K562 (cell line): ENCODE data around the gene CCDC9.

Source experiments
- BRCA1 ChIP-seq, 2 experiments: fragments of 450-650 bp in 1 of 2; sonication (generic) in 1 of 2; formaldehyde crosslinking in 1 of 2; IDR thresholded peaks; 2 replicates each; pipeline versions ENCODE4 v1.5.0 to v1.6.1; 2017 to 2020; ENCODE audit warnings: mild to moderate bottlenecking in 1 of 2, missing genetic modification reagents in 1 of 2
- FOXK1 ChIP-seq: sonication (generic); formaldehyde crosslinking; IDR thresholded peaks from 2 replicates; pipeline ENCODE4 v1.8.0; 2022; ENCODE audit warnings: missing genetic modification reagents, mild to moderate bottlenecking, borderline replicate concordance
- GABPA ChIP-seq: fragments of 200-800 bp; sonication (Bioruptor generic); conservative IDR thresholded peaks from 2 replicates; pipeline ENCODE4 v1.6.1; 2016; ENCODE audit warnings: low read depth, missing genetic modification characterization, missing compliant biosample characterization
- HDAC2 ChIP-seq: fragments of 450-650 bp; IDR thresholded peaks from 2 replicates; pipeline ENCODE4 v1.6.1; 2016; ENCODE audit warnings: mild to moderate bottlenecking
- JUNB ChIP-seq: fragments of 450-650 bp; formaldehyde crosslinking; conservative IDR thresholded peaks from 2 replicates; pipeline ENCODE4 v1.4.0; 2020; ENCODE audit warnings: mild to moderate bottlenecking
- NBN ChIP-seq: fragments of 450-650 bp; IDR thresholded peaks from 2 replicates; pipeline ENCODE4 v1.6.1; 2016; ENCODE audit warnings: low read depth, mild to moderate bottlenecking
- NFE2L1 ChIP-seq: fragments of 450-650 bp; IDR thresholded peaks from 2 replicates; pipeline ENCODE4 v1.6.1; 2016; ENCODE audit warnings: missing genetic modification characterization, low read depth, mild to moderate bottlenecking, missing compliant biosample characterization, moderate library complexity, borderline replicate concordance
- POLR2A ChIP-seq: fragments of 450-650 bp; conservative IDR thresholded peaks from 2 replicates; pipeline ENCODE4 v1.6.1; 2016
- PURB ChIP-seq: sonication (generic); formaldehyde crosslinking; IDR thresholded peaks from 2 replicates; pipeline ENCODE4 v1.9.0; 2021; ENCODE audit warnings: low read depth, mild to moderate bottlenecking, missing genetic modification reagents
- TCF7 ChIP-seq: sonication (generic); IDR thresholded peaks from 2 replicates; pipeline ENCODE4 v1.6.1; 2016; ENCODE audit warnings: antibody characterized with exemption, borderline replicate concordance
- USF2 ChIP-seq: sonication (generic); formaldehyde crosslinking; IDR thresholded peaks from 2 replicates; pipeline ENCODE4 v1.5.0; 2020; ENCODE audit warnings: missing genetic modification reagents
- TF ChIP-seq, protein P1 (sequence below): sonication (generic); formaldehyde crosslinking; IDR thresholded peaks from 2 replicates; pipeline ENCODE4 v1.8.1; 2023; ENCODE audit warnings: mild to moderate bottlenecking, missing genetic modification reagents
- TF ChIP-seq, protein P2 (sequence below), 3 experiments: IDR thresholded peaks in 2 of 3; conservative IDR thresholded peaks in 1 of 3; 2 replicates each; pipeline ENCODE4 v1.5.1; 2011 to 2012; ENCODE audit warnings: low read length in 3 of 3, mild to moderate bottlenecking in 3 of 3, control low read depth in 2 of 3, improper control_type of control experiment in 1 of 3, inconsistent platforms in 1 of 3, low read depth in 1 of 3, mixed read lengths in 1 of 3, moderate library complexity in 1 of 3; ENCODE audit not compliant: insufficient read depth in 2 of 3

DNA sequence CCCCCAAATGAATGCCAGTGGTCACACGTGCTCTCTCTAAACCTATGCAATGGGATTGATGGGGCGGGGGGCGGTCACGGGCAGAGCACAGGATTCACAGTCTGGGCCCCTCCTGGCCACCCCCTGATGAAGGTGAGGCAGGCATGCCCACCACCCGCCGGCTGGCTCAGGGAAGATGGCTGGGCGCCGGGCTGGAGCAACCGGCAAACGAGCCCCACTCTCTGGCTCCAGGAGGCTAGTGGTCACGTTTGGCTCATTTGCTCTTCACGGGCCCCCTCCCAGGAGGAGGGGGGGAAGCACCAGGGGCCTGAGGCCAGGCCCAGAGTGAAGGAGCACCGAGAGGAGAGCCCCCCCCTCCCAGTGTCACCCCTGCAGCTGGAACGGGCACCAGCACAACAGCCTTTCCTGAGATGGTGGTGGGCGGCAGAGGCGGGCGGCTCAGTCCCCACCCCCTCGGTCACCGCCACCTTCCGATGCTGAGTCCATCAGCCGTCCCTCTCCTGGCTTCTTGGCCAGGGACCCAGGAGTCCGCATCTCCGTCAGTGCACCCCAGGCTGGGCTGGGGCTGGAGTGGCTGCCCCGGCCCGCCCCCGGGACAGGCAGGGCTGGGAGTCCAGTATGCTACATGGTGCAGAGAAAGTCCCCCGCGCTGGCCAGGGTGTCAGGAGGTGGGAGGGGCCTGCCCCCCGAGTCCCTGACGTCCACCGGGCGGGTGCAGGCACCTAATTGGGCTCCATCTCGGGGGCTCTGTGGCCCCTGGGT, 35.1 kb upstream of the CCDC9 start:
- no peak for TF ChIP-seq PURB (CRISPR knock-in tag)
- no peak for TF ChIP-seq POLR2A
- TF ChIP-seq GABPA (tag) = no peak
- TF ChIP-seq NBN = no peak
- TF ChIP-seq NFE2L1 = no peak
- no peak for TF ChIP-seq HDAC2
- no peak for TF ChIP-seq JUNB
- TF ChIP-seq FOXK1 (CRISPR knock-in tag) = no peak
- TF ChIP-seq, protein P1, sequence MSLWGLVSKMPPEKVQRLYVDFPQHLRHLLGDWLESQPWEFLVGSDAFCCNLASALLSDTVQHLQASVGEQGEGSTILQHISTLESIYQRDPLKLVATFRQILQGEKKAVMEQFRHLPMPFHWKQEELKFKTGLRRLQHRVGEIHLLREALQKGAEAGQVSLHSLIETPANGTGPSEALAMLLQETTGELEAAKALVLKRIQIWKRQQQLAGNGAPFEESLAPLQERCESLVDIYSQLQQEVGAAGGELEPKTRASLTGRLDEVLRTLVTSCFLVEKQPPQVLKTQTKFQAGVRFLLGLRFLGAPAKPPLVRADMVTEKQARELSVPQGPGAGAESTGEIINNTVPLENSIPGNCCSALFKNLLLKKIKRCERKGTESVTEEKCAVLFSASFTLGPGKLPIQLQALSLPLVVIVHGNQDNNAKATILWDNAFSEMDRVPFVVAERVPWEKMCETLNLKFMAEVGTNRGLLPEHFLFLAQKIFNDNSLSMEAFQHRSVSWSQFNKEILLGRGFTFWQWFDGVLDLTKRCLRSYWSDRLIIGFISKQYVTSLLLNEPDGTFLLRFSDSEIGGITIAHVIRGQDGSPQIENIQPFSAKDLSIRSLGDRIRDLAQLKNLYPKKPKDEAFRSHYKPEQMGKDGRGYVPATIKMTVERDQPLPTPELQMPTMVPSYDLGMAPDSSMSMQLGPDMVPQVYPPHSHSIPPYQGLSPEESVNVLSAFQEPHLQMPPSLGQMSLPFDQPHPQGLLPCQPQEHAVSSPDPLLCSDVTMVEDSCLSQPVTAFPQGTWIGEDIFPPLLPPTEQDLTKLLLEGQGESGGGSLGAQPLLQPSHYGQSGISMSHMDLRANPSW (CRISPR knock-in tag) = no peak
- TF ChIP-seq, protein P2, sequence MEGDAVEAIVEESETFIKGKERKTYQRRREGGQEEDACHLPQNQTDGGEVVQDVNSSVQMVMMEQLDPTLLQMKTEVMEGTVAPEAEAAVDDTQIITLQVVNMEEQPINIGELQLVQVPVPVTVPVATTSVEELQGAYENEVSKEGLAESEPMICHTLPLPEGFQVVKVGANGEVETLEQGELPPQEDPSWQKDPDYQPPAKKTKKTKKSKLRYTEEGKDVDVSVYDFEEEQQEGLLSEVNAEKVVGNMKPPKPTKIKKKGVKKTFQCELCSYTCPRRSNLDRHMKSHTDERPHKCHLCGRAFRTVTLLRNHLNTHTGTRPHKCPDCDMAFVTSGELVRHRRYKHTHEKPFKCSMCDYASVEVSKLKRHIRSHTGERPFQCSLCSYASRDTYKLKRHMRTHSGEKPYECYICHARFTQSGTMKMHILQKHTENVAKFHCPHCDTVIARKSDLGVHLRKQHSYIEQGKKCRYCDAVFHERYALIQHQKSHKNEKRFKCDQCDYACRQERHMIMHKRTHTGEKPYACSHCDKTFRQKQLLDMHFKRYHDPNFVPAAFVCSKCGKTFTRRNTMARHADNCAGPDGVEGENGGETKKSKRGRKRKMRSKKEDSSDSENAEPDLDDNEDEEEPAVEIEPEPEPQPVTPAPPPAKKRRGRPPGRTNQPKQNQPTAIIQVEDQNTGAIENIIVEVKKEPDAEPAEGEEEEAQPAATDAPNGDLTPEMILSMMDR (IDR thresholded peaks at IDR 0.05 in 2 of 3, conservative IDR thresholded peaks at IDR 0.05 in 1 of 3; ENCODE audit: insufficient read depth in 2 of 3, low read depth in 1 of 3, low read length in 3 of 3) = no peak
- no peak for TF ChIP-seq TCF7
- no peak for TF ChIP-seq USF2 (CRISPR knock-in tag)
- TF ChIP-seq BRCA1 (IDR thresholded peaks at IDR 0.05) = no peak
- TF ChIP-seq BRCA1 (CRISPR knock-in tag; IDR thresholded peaks at IDR 0.05) = no peak
